ENCODE measurements around the gene ZNF778.

DNA sequence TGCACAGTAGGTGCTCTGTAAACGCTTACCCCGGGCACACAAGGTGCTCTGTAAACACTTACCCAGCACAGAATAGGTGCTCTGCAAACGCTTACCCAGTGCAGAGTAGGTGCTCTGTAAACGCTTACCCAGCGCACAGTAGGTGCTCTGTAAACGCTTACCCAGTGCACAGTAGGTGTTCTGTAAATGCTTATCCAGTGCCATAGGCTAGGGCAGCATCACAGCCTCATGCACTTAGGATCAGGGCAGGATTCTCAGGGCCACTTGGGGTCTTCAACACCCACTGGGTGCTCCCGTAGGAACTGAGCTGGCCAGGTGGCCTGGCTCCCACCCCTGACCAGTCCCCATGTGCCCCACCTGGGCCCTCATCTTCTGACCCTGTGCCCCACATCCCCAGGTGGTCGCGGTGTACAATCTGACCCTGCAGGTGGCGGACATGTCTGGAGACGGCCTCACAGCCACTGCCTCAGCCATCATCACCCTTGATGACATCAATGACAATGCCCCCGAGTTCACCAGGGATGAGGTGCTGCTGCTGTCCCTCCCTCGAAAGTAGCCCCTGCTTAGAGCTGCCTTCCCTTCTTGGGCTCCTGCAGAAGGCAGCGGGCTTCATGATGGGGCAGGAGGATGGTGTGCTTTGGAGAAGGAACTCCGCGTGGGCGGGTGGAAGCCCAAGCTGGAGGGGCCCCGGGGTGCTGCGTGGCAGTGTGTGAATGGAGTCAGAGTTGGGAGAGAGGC lies 30.3 kb upstream of the ZNF778 start:
- TF ChIP-seq, protein P1, sequence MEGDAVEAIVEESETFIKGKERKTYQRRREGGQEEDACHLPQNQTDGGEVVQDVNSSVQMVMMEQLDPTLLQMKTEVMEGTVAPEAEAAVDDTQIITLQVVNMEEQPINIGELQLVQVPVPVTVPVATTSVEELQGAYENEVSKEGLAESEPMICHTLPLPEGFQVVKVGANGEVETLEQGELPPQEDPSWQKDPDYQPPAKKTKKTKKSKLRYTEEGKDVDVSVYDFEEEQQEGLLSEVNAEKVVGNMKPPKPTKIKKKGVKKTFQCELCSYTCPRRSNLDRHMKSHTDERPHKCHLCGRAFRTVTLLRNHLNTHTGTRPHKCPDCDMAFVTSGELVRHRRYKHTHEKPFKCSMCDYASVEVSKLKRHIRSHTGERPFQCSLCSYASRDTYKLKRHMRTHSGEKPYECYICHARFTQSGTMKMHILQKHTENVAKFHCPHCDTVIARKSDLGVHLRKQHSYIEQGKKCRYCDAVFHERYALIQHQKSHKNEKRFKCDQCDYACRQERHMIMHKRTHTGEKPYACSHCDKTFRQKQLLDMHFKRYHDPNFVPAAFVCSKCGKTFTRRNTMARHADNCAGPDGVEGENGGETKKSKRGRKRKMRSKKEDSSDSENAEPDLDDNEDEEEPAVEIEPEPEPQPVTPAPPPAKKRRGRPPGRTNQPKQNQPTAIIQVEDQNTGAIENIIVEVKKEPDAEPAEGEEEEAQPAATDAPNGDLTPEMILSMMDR (IDR thresholded peaks at IDR 0.05), result no peak
- no peak for TF ChIP-seq ZBTB21 (CRISPR knock-in tag; IDR thresholded peaks at IDR 0.05; ENCODE audit: borderline replicate concordance)
